ENCODE data around the gene UGT2B15.
"Not testable (repeated sequence)": the region's sequence is repeated elsewhere in the genome, so short reads cannot be mapped to it uniquely, and the experiment has no call there.

UGT2B15 gene

DNA sequence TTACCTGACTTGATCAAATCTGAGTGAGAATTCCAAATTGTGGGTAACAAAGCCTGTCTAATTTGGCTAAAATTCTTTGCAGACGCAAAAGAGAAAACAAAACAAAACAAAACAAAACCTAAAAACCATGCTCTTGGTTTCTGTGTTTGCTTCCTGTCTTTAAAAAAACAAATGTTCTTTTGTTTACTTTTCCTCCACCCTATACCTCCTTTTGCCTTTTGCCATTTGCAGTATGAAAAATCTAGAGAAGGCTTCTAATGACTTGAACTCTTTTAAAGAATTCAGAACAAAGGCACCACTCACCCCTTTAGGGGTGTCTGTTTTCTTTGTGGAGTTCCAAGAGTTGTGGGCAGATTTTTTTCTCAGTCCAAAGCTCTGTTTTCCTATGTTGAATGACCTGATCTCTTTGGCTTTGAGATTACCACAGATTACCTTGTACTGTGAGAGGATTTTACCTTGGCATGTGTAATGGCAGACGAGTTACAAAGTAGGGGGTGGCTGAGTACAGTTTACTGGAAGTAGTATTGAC, 13.9 kb downstream of the UGT2B15 start:
- DNase-seq (ENCODE audit: low read depth in 2 of 2), result not testable (repeated sequence)

DNA sequence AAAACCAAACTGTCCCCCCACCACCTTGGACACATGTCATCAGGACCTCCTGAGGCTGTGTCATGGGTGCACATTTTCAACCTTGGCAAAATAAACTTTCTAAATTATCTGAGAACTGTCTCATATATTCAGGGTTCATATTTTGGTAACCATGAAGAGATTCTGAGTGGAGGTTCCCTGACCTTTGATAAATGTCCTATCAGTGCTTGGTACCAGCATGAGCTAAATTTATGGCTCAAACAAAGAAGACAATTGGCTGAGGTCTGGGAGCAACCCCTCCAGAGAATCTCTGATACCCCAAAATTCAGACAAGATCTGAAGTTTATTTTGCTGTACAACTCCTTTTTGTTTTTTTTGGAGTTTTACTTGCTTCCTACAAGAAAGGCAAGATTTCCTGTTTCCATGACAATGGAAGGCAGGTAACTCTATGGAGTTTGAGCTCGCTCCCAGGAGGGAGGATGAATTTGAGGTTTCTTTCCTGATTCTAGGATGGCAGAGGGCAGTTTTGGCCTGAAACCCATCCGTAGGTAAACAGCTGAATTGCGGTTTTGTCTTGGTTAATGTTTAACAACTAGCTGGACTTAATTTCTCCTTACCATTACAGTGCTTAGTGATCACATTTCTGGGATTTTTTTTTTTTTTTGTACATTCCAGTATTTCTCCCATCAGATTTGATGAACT, 14.5 kb downstream of the UGT2B15 start:
- DNase-seq (ENCODE audit: low read depth in 2 of 2), result no peak

DNA sequence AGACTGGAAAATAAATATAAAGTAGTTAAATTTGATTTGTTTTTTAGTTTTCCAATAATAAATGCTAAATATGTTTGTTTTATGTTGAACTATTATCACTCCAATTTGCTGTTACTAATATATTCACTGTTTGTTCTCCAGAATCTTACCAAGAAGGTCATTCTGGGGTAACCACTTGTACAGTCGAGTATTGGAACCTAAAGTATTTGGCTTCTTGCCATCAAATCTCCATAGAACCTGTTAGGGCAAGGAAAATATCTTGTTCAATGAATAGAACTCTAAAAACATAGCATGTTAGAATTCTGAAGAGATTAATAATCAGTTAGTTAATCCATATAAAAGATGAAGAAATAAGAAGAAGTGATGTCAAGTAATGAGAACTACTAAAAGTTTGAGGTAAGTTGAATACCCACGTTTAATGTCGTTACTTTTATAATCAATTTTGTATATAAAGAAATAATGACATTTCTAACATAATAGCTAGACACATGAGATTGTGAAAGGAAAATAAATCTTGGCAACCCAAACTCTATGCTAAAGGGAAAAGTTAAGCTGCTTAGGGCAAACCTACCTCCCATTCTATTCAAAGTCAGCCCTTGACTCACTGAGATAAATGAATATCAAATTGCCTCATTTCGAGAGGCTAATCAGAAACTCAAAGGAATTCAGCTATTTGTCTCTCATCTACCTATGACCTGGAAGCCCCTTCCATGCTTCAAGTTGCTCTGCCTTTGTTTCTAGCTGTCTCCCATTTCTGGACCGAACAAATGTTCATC, 15.3 kb downstream of the UGT2B15 start:
- no peak for DNase-seq (ENCODE audit: low read depth in 2 of 2)

GRCh38 chr4:68651932-68652331, 18.5 kb downstream of the UGT2B15 start:
- DNase-seq (ENCODE audit: low read depth in 2 of 2), result no peak

DNA sequence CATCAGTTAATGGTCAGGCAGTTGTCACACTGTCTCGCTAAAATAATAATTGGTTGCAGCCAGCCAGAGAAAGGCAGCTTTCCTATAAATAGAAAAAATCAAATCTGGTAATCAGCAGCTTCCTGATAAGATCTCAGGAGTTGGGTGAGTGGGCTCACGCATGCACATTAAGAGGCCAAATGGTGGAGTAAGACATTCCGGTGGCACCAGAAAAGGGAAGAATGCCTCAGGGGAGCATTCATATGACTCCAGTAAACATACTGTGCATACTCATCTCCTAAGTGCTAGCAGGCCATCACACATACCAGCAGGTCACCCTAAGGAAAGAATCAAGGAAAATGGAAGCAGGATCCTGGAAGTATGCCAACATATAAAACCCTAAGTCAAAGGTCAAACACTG, 40.1 kb downstream of the UGT2B15 start:
- no peak for DNase-seq (ENCODE audit: low read depth in 2 of 2)

DNA sequence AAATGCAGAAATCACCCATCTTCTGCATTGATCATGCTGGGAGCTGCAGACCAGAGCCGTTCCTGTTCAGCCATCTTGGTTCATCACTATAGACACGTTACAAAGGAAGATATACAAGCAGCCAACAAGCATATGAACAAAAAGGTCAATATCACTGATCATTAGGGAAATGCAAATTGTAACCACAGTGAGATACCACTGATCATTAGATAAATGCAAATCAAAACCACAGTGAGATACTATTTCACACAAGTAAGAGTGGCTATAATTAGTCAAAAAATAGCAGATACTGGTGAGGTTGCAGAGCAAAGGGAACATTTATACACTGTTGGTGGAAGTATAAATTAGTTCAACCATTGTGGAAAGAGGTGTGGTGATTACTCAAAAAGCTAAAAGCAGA, 47.7 kb downstream of the UGT2B15 start:
- not testable (repeated sequence) for DNase-seq (ENCODE audit: low read depth in 2 of 2)

DNA sequence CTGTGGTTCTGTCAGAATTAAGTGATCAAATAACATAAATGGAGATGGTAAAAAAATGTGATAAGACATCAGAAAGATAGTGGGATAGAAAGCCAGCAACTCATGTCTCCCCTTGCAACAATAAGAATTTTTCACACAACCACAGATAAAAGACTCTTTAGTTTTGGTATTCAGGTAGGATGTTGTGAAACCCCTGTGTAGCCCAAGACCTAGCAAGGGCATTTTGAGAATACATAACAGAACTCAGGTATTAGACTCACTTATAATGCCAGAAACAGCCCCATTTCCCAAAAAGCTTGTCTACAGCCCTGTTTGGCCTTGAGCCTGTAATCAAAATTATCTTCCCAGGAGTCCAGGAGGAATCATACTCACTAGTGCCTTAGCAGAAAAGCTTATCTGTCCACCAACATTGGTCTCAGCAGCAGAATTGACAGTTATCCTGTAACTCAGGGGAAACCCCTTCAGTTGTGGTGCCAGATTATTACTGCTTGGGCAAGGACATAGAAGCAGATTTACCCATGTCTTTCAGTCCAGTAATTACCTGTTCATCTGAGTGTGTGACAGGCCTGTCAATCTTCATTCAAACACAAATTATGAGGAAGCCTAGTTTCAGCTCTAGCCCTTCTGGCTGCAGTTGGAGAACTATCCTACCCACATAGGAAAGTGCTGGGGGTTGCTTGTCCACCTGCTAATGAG, 53.3 kb downstream of the UGT2B15 start:
- no peak for DNase-seq (ENCODE audit: low read depth in 2 of 2)

GRCh38 chr4:68615699-68616422, 54.6 kb downstream of the UGT2B15 start:
- no peak for DNase-seq (ENCODE audit: low read depth in 2 of 2)

- DNase-seq (ENCODE audit: low read depth in 2 of 2), result no peak
These were observed 56.7 kb downstream of the UGT2B15 start for GRCh38 chr4:68613752-68614151.

GRCh38 chr4:68606240-68606639, 64.2 kb downstream of the UGT2B15 start:
- no peak for DNase-seq (ENCODE audit: low read depth in 2 of 2)

DNA sequence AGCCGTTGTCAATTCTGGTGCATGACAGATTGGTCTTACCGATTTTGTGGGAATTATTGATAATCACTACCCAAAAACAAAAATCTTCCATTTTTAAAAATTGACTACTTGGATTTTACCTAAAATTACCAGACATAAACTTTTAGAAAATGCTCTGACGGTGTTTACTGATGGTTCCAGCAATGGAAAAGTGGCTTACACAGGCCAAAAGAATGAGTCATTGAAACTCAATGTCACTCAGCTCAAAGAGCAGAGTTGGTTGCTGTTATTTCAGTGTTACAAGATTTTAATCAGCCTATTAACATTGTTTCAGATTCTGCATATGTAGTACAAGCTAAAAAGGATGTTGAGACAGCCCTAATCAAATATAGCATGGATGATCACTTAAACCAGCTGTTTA, 71.3 kb downstream of the UGT2B15 start:
- DNase-seq (ENCODE audit: low read depth in 2 of 2), result no peak

GRCh38 chr4:68597482-68597881, 73.0 kb downstream of the UGT2B15 start:
- DNase-seq (ENCODE audit: low read depth in 2 of 2), result no peak

Data from stimulated activated CD8-positive, alpha-beta memory T cell treated with anti-CD3 and anti-CD28 coated beads, Interleukin-2, amount 100 ng/mL, for 48 hours (primary cell).